Fibroblast of peridontal ligament (primary cell): ENCODE results near the gene CACNA1B.

ENCODE experiments used
- DNase-seq: peaks from one replicate; pipeline ENCODE4 v3.0.0-alpha.2; 2010; ENCODE audit errors: extremely low read depth

CACNA1B gene

DNA sequence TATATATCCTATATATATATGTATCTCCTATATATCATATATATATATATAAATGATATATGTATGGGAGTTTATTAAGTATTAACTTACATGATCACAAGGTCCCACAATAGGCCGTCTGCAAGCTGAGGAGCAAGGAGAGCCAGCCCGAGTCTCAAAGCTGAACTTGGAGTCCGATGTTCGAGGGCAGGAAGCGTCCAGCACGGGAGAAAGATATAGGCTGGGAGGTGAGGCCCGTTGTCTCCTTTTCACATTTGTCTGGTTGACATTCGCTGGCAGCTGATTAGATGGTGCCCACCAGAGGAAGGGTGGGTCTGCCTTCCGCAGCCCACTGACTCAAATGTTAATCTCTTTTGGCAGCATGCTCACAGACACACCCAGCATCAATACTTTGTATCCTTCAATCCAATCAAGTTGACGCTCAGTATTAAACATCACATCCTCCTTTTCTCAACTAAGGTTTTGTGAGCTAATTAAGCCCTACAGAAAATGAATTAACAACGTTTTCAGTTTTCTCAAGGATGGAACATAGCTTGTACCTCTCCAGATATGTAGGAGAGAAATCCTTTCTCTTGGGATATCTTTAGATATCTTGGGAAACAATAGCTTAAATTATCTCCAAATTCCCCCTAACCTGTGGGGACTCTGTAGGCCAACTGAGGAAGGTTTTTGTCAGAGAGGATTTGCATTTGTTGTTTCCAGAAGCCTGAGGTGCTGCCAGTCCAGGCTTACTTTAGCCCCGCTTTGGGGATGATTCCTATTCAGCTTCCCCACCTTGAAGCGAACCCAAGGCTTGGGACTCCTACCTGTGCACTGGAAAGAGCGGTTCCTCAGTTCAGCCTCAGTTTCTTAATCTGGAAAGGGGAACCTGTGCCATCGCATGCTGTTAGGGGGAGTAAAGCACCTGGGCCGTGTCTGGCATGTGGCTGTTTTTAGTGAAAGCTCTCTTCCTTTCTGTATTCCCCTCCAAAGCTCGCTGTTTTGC lies 163.2 kb downstream of the CACNA1B start:
- DNase-seq, result no peak

GRCh38 chr9:138042146-138042545 lies 164.6 kb downstream of the CACNA1B start:
- no peak for DNase-seq

DNA sequence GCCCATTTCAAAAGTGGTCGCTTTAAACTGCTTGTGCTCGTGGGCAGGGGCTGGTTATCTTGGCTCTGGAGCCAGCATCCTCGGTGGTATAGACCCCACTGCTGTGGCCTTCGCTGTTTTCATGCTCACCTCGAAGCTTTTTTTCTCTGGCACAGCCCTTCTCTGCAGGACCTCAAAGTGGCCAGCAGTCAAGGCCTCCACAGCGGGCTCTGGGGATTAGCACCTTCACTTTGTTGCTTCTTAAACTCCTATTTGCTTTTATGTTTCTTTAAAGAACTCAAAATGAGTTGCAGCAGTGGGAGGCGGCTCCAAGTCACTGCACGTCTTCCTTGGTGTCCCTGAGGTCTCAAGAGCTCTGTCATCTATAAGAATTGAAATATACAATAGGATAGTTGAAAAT lies 165.1 kb downstream of the CACNA1B start:
- no peak for DNase-seq

GRCh38 chr9:138043061-138043410 lies 165.5 kb downstream of the CACNA1B start:
- DNase-seq, result no peak

DNA sequence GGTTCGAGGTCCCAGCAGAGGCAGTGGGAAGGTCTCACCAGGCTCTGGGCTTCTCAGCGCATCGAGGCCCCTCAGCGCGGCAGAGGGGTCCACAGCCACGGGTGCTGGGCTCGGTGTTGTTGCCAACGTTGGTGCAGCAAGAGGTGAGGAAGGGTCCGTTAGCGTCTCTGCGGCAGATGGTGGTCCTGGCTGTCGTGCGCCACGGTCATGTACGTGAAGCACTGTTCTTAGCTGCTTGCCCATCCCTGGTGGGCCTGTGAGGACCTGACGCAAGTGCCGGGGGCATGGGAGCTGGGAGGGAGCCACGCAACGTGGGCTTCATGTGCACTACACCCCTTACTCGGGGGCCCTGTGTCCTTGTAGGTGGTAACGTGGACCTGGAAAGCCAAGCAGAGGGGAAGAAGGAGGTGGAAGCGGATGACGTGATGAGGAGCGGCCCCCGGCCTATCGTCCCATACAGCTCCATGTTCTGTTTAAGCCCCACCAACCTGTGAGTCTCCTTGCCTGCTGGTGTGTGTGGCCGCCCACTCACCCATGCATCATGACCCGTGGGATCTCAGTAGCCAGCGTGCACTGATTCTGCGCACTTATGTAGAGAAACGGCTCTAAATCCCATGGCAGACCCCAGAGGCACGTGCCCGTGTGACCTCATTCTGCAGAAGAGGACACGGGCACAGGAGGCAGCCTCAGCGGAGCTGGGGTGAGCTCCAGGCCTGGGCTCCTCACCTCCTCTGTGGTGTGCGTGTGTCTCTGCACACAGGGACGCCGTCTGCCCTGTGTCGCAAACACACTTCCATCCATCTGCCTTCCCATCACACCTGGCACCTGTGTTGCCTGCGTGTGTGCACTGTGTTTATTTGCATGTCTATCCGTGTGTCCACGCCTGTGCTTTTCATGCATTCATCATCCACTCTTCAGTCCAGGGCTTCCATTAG lies 166.1 kb downstream of the CACNA1B start:
- DNase-seq, result no peak

GRCh38 chr9:138044485-138045383 lies 167.2 kb downstream of the CACNA1B start:
- no peak for DNase-seq

GRCh38 chr9:138045541-138046490 lies 168.2 kb downstream of the CACNA1B start:
- DNase-seq, result no peak

DNA sequence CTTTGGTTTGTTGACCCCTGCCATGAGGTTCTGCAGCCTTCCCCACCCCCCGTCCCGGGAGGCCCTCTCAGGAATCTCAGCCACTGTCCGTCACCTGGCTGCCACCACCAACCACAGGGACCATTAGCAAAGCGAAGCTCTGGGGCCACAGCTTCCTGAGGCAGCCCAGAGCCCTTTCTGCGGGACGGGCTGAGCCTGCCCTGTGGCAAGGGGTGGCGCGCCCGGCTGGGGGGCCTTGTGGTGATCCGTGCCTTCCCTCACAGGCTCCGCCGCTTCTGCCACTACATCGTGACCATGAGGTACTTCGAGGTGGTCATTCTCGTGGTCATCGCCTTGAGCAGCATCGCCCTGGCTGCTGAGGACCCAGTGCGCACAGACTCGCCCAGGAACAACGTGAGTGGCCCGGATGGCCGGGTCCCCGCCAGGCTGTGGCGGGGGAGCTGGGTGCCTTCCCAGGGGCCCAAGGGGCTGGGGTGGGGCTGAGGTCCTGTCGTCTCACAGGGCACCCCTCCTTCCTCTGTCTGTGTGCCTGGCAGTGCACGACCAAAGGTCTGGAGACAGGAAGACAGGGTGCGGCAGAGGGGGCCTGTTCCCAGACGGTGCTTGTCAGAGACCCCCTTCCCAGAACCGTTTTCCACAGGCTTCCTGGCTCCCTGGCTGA lies 169.2 kb downstream of the CACNA1B start:
- no peak for DNase-seq

DNA sequence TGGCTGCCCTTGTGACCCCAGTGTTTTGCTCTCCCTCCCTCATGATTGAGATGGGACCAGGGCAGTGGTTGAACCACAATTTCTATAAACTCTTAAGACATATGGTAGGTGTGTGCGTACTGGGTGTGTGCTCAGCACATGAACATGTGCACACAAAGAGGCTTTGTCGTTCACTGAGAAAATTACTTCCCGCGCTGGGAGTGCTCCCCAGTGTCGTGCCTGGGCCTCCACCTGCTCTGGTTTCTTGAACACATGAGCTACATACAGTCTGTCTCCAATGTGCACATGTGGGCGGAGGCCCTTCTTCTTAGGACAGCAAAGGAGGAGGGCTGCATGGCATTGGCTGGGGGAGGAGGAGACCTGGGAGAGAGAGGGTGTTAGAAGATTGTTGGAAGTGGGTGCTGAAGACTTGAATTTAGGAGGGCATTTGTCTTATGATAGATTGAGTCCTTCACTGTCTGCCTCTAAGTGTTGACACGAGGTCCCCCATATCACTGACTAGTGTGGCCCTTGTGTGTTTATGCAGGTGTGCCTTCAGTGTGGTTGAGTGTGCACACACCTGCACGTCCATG lies 170.0 kb downstream of the CACNA1B start:
- DNase-seq, result no peak

- no peak for DNase-seq
Measured at GRCh38 chr9:138048184-138048583, 170.6 kb downstream of the CACNA1B start.

GRCh38 chr9:138049085-138049778 lies 171.7 kb downstream of the CACNA1B start:
- DNase-seq, result no peak

GRCh38 chr9:138049779-138050471 lies 172.3 kb downstream of the CACNA1B start:
- DNase-seq, result no peak

DNA sequence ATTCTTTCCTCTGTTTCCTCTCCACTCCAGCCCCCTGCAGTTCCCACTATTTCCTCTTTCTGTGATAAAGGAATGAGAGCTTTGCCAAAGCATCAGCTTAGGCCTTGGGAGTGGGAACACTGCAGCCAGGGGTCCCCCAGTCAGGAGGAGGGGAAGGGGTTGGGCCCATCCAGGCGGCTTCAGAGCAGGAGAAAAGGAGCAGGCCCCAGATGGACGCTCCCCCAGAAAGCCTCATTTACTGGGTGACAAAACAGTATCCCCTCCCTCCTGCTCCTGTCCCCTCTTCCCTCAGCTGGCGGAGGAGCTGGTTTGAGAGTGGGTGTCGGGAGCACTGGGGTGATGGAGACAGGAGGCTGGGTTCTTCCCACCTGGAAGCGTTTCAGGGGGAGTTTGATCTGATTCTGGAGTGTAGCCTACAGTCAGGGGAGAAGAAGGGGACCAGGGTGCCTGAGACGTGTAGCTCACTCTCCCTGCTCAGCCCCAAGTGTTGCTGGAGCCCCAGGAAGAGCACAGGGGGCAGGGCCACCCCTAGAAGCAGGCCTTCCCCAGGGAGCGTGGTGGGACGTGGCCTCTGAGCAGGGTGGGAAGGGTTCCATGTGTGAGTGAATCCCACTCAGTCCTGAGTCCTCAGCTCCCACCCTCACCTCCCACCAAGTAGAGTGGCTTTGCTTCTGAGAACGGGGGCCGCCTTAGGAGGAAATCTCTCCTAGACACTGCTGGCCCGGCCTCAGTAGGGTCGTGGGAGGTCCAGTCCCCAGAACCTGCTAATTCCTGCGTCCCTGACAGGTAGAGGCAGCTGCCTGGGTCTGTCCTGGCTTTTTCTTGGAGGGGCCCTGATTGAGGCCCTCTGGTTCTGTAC lies 173.1 kb downstream of the CACNA1B start:
- no peak for DNase-seq

GRCh38 chr9:138051586-138052321 lies 174.2 kb downstream of the CACNA1B start:
- DNase-seq, result no peak

DNA sequence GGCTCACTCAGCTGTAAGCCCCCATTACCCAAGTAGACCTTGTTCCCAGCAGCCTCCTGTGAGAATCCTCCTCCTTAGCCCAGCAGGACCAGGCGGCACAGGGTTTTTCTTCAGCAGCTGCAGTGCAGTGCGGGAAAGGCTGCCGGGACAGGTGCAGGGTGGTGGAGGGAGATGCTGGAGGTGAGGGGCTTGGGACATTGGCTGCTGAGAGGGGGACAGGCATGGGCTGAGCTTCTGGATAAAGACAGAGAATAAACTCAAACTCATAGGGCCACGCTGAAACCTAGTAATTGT lies 174.7 kb downstream of the CACNA1B start:
- DNase-seq, result no peak

GRCh38 chr9:138052635-138053320 lies 175.2 kb downstream of the CACNA1B start:
- DNase-seq, result no peak
